ENCODE results near the gene CEMIP2. TPM values are rescaled to one million over a fixed set of nuclear protein-coding genes. Genes with fewer than 3 reads are reported as not detected.

The CEMIP2 gene
- total and polyA plus RNA-seq, 2 of the 13 experiments (the other 11 are each of a cell fraction or from before 2014, with no cell fraction given) = 94.3 to 128 TPM

- ChIA-PET POLR2A (no interaction called here), CTCF (ENCODE audit: low intra/inter-chr PET ratio, low total read pairs) (interaction anchor here (1.4 kb wide), 1 partner anchor 158 kb away, joined by 3 read pairs; no protein-coding TSS in a partner anchor)
- H3K27me3 ChIP-seq (ENCODE audit: control insufficient read depth in 1 of 2, insufficient read depth in 2 of 2, low read length in 2 of 2) = no peaks in the 10 kb centered on the region; a peak in 1 of 5 replicates
- no TSS peak for BruUV-seq (replicated peaks)
- H2AFZ ChIP-seq (ENCODE audit: low read length) = no peak overlapping the region
- peak overlapping the region; percentile 31; the same call in 1 of the 2 replicates for H3K9ac ChIP-seq (ENCODE audit: insufficient read depth, low read depth, low read length)
- peak overlapping the region; percentile 92 for H3K27ac ChIP-seq (ENCODE audit: extremely low read length, insufficient read depth, low read length)
- FAIRE-seq (no peak), DNase-seq (ENCODE audit: low spot score) (no peak), ATAC-seq (no peak)
- intact Hi-C loops (cut with micrococcal nuclease; ENCODE audit: unreplicated experiment) = no loop called here
- WGBS (ENCODE audit: low lambda C conversion rate) = 69% methylated on average over 5 of the region's 5 CpGs
- peak overlapping the region; percentile 84 for H3K4me2 ChIP-seq (ENCODE audit: low read depth, low read length)
- 0 out of 6 replicates have a peak overlapping the region, but pooled peaks of 1 of the 3 experiments have one; percentile 22 for H3K4me3 ChIP-seq (replicated peaks in 1 of 3; ENCODE audit: insufficient read depth in 1 of 3, low read depth in 2 of 3, low read length in 3 of 3)
- no peaks in the 10 kb centered on the region; a peak in 1 of 5 replicates for H3K36me3 ChIP-seq (replicated peaks in 1 of 2; ENCODE audit: control insufficient read depth in 1 of 2, insufficient read depth in 2 of 2, low read length in 2 of 2)
- in situ Hi-C loops (cut with HindIII; ENCODE audit: extremely low pct_ligation_motif_present, low pct_unique_long_range_greater_than_20kb) = no loop called here
- peaks cover 13% of the 10 kb centered on the region; the same call in 1 of the 2 replicates for H4K20me1 ChIP-seq (ENCODE audit: insufficient read depth, low read length)
- H3K4me1 ChIP-seq (ENCODE audit: insufficient read depth, low read length) = peaks cover 90% of the 10 kb centered on the region
- H3K9me3 ChIP-seq (ENCODE audit: low read length) = no peaks in the 10 kb centered on the region
- peaks cover 100% of the 10 kb centered on the region for H3K79me2 ChIP-seq (ENCODE audit: insufficient read depth, low read length)
- no peak for TF ChIP-seq POLR2AphosphoS5 (IDR thresholded peaks at IDR 0.05; ENCODE audit: low read depth, low read length)
- TF ChIP-seq CTCF (CRISPR knock-in tag; IDR thresholded peaks at IDR 0.05) = peak; percentile 41
- no peak for TF ChIP-seq ZNF605 (CRISPR knock-in tag; IDR thresholded peaks at IDR 0.05)
- TF ChIP-seq ATF2 (CRISPR knock-in tag; IDR thresholded peaks at IDR 0.05) = no peak
- no peak for TF ChIP-seq TP53 (CRISPR knock-in tag; conservative IDR thresholded peaks at IDR 0.05)
- TF ChIP-seq GLI4 (CRISPR knock-in tag; IDR thresholded peaks at IDR 0.05; ENCODE audit: borderline replicate concordance) = no peak
- peak; percentile 59; the same call in 1 of the 2 replicates for TF ChIP-seq CEBPG (CRISPR knock-in tag; IDR thresholded peaks at IDR 0.05)
- no peak for TF ChIP-seq PRPF4 (IDR thresholded peaks at IDR 0.05; ENCODE audit: low read depth, low read length, poor library complexity, severe bottlenecking)
- no peak for TF ChIP-seq HOXD1 (CRISPR knock-in tag; IDR thresholded peaks at IDR 0.05)
- TF ChIP-seq ZBTB26 (CRISPR knock-in tag; IDR thresholded peaks at IDR 0.05; ENCODE audit: borderline replicate concordance) = no peak
- TF ChIP-seq ZNF784 (CRISPR knock-in tag; IDR thresholded peaks at IDR 0.05; ENCODE audit: borderline replicate concordance) = no peak
- TF ChIP-seq SRY (CRISPR knock-in tag; IDR thresholded peaks at IDR 0.05) = no peak
- TF ChIP-seq NAIF1 (CRISPR knock-in tag; IDR thresholded peaks at IDR 0.05; ENCODE audit: borderline replicate concordance) = no peak
- TF ChIP-seq ZBTB10 (CRISPR knock-in tag; IDR thresholded peaks at IDR 0.05; ENCODE audit: borderline replicate concordance) = no peak
- TF ChIP-seq ARNT (IDR thresholded peaks at IDR 0.05) = no peak
- no peak for TF ChIP-seq ZNF781 (CRISPR knock-in tag; IDR thresholded peaks at IDR 0.05; ENCODE audit: borderline replicate concordance, not compliant biosample characterization)
- TF ChIP-seq PHB2 (IDR thresholded peaks at IDR 0.05; ENCODE audit: partially characterized antibody) = no peak
Observed at GRCh38 chr9:71761938-71762353, 6.4 kb downstream of the CEMIP2 start.
